Omental fat pad (tissue), 4 donors: ENCODE measurements around the gene NCBP2L. TPM values are rescaled to one million over a fixed set of nuclear protein-coding genes. Genes with fewer than 3 reads are reported as not detected.

Experiments
- ATAC-seq: fragments of 150-250 bp; one replicate; pipeline ENCODE4 v1.9.1; 2016; ENCODE audit warnings: mild to moderate bottlenecking, moderate library complexity; ENCODE audit not compliant: low FRiP score
- DNase-seq: peaks from one replicate; pipeline ENCODE4 v3.0.0-alpha.2; 2019; ENCODE audit warnings: low spot score
- total RNA-seq, 4 donors: library from RNA; depleted of rRNA; stranded (reverse); fragments of >200 nt; gene quantifications; one replicate each; pipeline ENCODE4 v1.1.0, GENCODE V29; 2016
- TF ChIP-seq, protein P1 (sequence below), 3 donors: fragments of 450-650 bp; IDR thresholded peaks; one replicate each; pipeline ENCODE4 v1.5.1; 2016 to 2017; ENCODE audit warnings: antibody characterized with exemption in 3 of 3, mild to moderate bottlenecking in 3 of 3, moderate library complexity in 2 of 3

The NCBP2L gene
- under 1 TPM in 1 of 4 donors, not detected in 3; 0.47 TPM for total RNA-seq

GRCh38 chrX:107777536-107777832 lies at the start of gene NCBP2L:
Gene NCBP2L (plus strand): TSS chrX:107777733. CDS start chrX:107794221, 16,488 bp downstream.
- DNase-seq, result no peak
- no peak for ATAC-seq
- TF ChIP-seq, protein P1, sequence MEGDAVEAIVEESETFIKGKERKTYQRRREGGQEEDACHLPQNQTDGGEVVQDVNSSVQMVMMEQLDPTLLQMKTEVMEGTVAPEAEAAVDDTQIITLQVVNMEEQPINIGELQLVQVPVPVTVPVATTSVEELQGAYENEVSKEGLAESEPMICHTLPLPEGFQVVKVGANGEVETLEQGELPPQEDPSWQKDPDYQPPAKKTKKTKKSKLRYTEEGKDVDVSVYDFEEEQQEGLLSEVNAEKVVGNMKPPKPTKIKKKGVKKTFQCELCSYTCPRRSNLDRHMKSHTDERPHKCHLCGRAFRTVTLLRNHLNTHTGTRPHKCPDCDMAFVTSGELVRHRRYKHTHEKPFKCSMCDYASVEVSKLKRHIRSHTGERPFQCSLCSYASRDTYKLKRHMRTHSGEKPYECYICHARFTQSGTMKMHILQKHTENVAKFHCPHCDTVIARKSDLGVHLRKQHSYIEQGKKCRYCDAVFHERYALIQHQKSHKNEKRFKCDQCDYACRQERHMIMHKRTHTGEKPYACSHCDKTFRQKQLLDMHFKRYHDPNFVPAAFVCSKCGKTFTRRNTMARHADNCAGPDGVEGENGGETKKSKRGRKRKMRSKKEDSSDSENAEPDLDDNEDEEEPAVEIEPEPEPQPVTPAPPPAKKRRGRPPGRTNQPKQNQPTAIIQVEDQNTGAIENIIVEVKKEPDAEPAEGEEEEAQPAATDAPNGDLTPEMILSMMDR (IDR thresholded peaks at IDR 0.05), result no peak

DNA sequence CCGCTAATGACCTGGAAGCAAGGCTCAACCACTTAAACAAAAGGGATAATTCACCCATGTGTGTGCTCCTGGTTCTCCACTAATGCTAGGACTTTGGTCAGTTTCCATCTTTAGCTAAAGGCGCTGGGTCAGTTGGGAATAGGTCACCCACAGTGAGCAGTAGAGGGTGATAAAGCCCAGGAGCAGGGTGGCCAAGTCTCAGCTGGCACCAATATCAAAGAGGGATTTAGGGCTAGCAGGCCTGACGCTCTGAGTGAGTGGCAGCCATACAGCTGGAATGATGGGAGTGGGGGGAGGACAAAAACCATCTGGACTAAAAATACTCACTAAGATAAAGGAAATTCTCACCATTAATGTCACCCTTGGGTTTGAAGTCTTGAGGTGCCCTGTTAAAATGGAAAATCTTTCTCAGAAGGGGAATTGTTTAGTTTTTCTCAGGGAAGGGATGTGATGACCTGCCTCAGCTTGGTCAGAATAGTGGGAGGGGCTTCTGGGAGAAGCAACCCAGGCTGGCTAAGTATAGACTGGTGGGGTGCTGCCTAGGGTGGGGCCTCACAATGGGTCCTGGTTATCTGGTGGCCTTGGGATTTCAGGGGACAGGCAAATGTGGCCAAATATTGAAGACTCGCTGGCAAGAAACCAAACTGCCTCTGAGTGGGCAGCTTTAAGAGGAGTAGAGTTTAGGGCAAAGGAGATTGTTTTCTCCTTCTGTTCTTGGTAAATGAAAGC lies 49.0 kb upstream of the NCBP2L start:
- DNase-seq (no peak), ATAC-seq (no peak)
- TF ChIP-seq, protein P1 (IDR thresholded peaks at IDR 0.05), result no peak

DNA sequence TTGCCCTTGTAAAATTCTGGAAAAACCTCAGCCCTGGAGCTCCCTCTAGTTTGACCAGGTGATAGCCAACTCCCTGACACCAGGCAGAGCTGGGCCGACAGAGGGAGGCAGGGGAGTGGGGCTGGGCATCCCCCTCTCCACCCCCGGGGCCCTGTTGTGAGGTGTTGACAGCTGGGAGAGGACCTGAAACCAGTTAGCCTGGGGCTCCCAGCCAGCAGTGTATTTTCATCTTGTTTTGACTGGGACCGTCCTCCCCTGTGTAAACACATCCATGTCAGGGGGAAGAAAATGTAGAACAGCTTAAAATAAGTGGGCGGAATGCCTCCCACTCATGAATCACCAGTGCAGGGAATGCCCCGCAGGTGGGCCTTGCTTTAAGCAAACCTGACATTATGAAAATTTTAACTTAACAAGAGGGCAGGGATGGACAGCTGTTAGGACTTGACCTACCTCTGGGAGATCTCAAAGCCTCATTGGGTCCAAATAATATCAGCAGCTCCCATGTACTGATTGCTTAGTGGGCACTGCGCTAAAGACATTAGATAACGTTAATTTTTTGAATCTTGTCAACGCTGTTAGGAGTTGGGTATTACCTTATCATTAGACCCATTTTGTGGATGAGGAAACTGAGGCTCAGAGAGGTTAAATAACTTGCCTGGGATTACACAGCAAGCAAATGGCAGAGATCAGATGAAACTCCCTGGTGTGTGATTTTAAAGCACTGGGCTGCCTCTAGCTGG lies 47.8 kb upstream of the NCBP2L start:
- TF ChIP-seq, protein P1 (IDR thresholded peaks at IDR 0.05), result no peak
- DNase-seq (no peak), ATAC-seq (peak; percentile 68)

DNA sequence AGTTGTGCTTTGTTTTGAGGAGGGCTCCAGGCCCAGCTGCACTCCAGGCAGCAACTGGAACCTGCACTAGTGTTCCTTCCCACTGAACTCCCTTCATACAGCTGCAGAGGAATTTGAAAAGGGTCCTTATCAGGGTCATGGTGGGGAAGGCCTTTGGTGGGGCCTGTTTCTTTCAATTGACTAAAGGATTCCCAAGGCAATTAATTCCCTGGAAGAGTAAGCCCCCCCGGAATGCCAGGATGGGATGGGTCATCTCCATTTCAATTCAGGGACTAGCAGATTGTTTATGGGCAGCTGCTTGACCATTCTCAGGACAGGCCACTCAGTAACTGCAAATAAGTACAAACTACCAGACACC lies 47.3 kb upstream of the NCBP2L start:
- ATAC-seq (no peak), DNase-seq (no peak)
- TF ChIP-seq, protein P1 (IDR thresholded peaks at IDR 0.05), result no peak

GRCh38 chrX:107730991-107731766 lies 46.4 kb upstream of the NCBP2L start:
- ATAC-seq (no peak), DNase-seq (no peak)
- TF ChIP-seq, protein P1 (IDR thresholded peaks at IDR 0.05), result no peak

- peak; percentile 67 for DNase-seq
- ATAC-seq, result peak; percentile 84
- TF ChIP-seq, protein P1 (IDR thresholded peaks at IDR 0.05), result no peak
Measured at GRCh38 chrX:107731831-107732502, 45.6 kb upstream of the NCBP2L start.
